Caki2 (cell line): ENCODE measurements around the gene FHAD1. TPM values are rescaled to one million over a fixed set of nuclear protein-coding genes. Genes with fewer than 3 reads are reported as not detected.

Experiments used
- DNase-seq: peaks from one replicate; pipeline ENCODE4 v3.0.0-alpha.2; 2015; ENCODE audit warnings: low read depth
- in situ Hi-C: cut with HindIII; loops from 2 replicates; pipeline ENCODE4 v1.10.0; 2016; ENCODE audit warnings: low sequenced_read_pairs, low pct_unique_long_range_greater_than_20kb, mixed read lengths
- total RNA-seq: library from RNA; depleted of rRNA; stranded (reverse); fragments of >200 nt; shearing (Covaris generic); gene quantifications from 2 replicates; pipeline ENCODE4 v1.2.3, GENCODE V29; 2014; ENCODE audit warnings: low replicate concordance

FHAD1 gene
- total RNA-seq, 1 experiment from 2014 or later, result 18.0 TPM

GRCh38 chr1:15262706-15263105, 15.7 kb downstream of the FHAD1 start:
- no peak for DNase-seq
- in situ Hi-C loops, result no loop called here

GRCh38 chr1:15264769-15265168, 17.7 kb downstream of the FHAD1 start:
- no peak for DNase-seq
- in situ Hi-C loops, result no loop called here

GRCh38 chr1:15271196-15271595, 24.2 kb downstream of the FHAD1 start:
- in situ Hi-C loops, result no loop called here
- no peak for DNase-seq

- in situ Hi-C loops, result no loop called here
- DNase-seq, result peak; percentile 62
These were observed 25.2 kb downstream of the FHAD1 start for GRCh38 chr1:15272009-15272781.

- in situ Hi-C loops, result no loop called here
These were observed 25.7 kb downstream of the FHAD1 start for GRCh38 chr1:15272782-15273127.

GRCh38 chr1:15273274-15273673, 26.3 kb downstream of the FHAD1 start:
- in situ Hi-C loops, result no loop called here

More at GRCh38 chr1:15272782-15273127, 25.7 kb downstream of the FHAD1 start:
- no peak for DNase-seq

GRCh38 chr1:15275921-15276683, 29.1 kb downstream of the FHAD1 start:
- in situ Hi-C loops, result no loop called here
- DNase-seq, result no peak

More at GRCh38 chr1:15273274-15273673, 26.3 kb downstream of the FHAD1 start:
- DNase-seq, result no peak

- no peak for DNase-seq
- in situ Hi-C loops, result no loop called here
These were observed 29.8 kb downstream of the FHAD1 start for GRCh38 chr1:15276691-15277446.

GRCh38 chr1:15277447-15277838, 30.4 kb downstream of the FHAD1 start:
- in situ Hi-C loops, result no loop called here
- no peak for DNase-seq

GRCh38 chr1:15277933-15278332, 30.9 kb downstream of the FHAD1 start:
- no peak for DNase-seq
- in situ Hi-C loops, result no loop called here

GRCh38 chr1:15279576-15280230, 32.7 kb downstream of the FHAD1 start:
- in situ Hi-C loops, result no loop called here
- DNase-seq, result peak; percentile 69

- in situ Hi-C loops, result no loop called here
- DNase-seq, result no peak
These were observed 33.4 kb downstream of the FHAD1 start for GRCh38 chr1:15280416-15280815.

GRCh38 chr1:15282038-15282437, 35.0 kb downstream of the FHAD1 start:
- DNase-seq, result no peak
- in situ Hi-C loops, result no loop called here

GRCh38 chr1:15282810-15283474, 35.9 kb downstream of the FHAD1 start:
- DNase-seq, result no peak
- in situ Hi-C loops, result no loop called here

- in situ Hi-C loops, result no loop called here
- DNase-seq, result no peak
These were observed 36.5 kb downstream of the FHAD1 start for GRCh38 chr1:15283526-15283925.

- DNase-seq, result no peak
- in situ Hi-C loops, result no loop called here
These were observed 39.4 kb downstream of the FHAD1 start for GRCh38 chr1:15286452-15286851.

GRCh38 chr1:15287035-15287979, 40.3 kb downstream of the FHAD1 start:
- in situ Hi-C loops, result no loop called here
- DNase-seq, result no peak
